HL-60 (cell line): ENCODE measurements around the gene LDAH.

Experiments used
- CTCF ChIP-seq: IDR thresholded peaks from one replicate; pipeline ENCODE4 v1.5.1; 2011; ENCODE audit warnings: low read length, control low read depth, inconsistent platforms; ENCODE audit not compliant: insufficient read depth
- GABPA ChIP-seq: IDR thresholded peaks from 2 replicates; pipeline ENCODE4 v1.6.1; 2012; ENCODE audit warnings: low read depth
- POLR2AphosphoS5 ChIP-seq: IDR thresholded peaks from 2 replicates; pipeline ENCODE4 v1.6.1; 2012; ENCODE audit warnings: low read depth
- REST ChIP-seq: IDR thresholded peaks from 2 replicates; pipeline ENCODE4 v1.6.1; 2012; ENCODE audit warnings: low read depth; ENCODE audit not compliant: insufficient replicate concordance

GRCh38 chr2:20662308-20662937 is 160.5 kb downstream of the LDAH start:
- TF ChIP-seq CTCF (no peak), GABPA (no peak), POLR2AphosphoS5 (no peak), REST (no peak)
